OCI-LY7 (cell line): Measurements from ENCODE around the gene DLGAP4. TPM values are rescaled to one million over a fixed set of nuclear protein-coding genes. Genes with fewer than 3 reads are reported as not detected.

Experiments
- BruUV-seq: library from RNA; stranded (reverse); fragments of 400-500 nt; replicated peaks from 2 replicates; lab custom pipeline; 2021; lab: Mats Ljungman, UMichigan
- CTCF ChIA-PET: fragments of 300-600 bp; sonication (Branson Sonifier 250); formaldehyde crosslinking; loops from one replicate; lab custom pipeline; 2022; ENCODE audit warnings: antibody characterized with exemption; ENCODE audit not compliant: unreplicated experiment; lab: Charles Lee
- POLR2A ChIA-PET: fragments of 300-600 bp; sonication (Branson Sonifier 250); formaldehyde crosslinking; loops from one replicate; lab custom pipeline; 2022; ENCODE audit warnings: antibody characterized with exemption; lab: Charles Lee
- DNase-seq: peaks from one replicate; pipeline ENCODE4 v3.0.0-alpha.2; 2015; ENCODE audit warnings: low spot score
- H2AFZ ChIP-seq: fragments of 200-600 bp; sonication (generic), shearing (Covaris generic); 2 replicates; pipeline ENCODE4 v1.6.1; 2014; ENCODE audit warnings: mild to moderate bottlenecking, antibody characterized with exemption, low read length, moderate library complexity
- H3K27ac ChIP-seq: fragments of 200-600 bp; sonication (generic); 2 replicates; pipeline ENCODE4 v1.5.1; 2014; ENCODE audit warnings: mixed run types, low read depth, mild to moderate bottlenecking, moderate library complexity, low read length, inconsistent platforms; ENCODE audit not compliant: poor library complexity, severe bottlenecking
- H3K36me3 ChIP-seq: fragments of 200-600 bp; sonication (generic); 2 replicates; pipeline ENCODE4 v1.6.1; 2014; ENCODE audit warnings: mild to moderate bottlenecking, antibody characterized with exemption, low read length, moderate library complexity, mixed read lengths; ENCODE audit not compliant: insufficient read depth
- H3K4me1 ChIP-seq: fragments of 200-600 bp; sonication (generic); 2 replicates; pipeline ENCODE4 v1.5.1; 2014; ENCODE audit warnings: mild to moderate bottlenecking, low read length; ENCODE audit not compliant: insufficient read depth, poor library complexity, severe bottlenecking
- H3K4me2 ChIP-seq: fragments of 200-600 bp; sonication (generic); 2 replicates; pipeline ENCODE4 v1.6.1; 2014; ENCODE audit warnings: mild to moderate bottlenecking, low read length
- H3K4me3 ChIP-seq: fragments of 200-600 bp; sonication (generic); 2 replicates; pipeline ENCODE4 v1.5.1; 2014; ENCODE audit warnings: mild to moderate bottlenecking, low read depth, low read length; ENCODE audit not compliant: poor library complexity, severe bottlenecking
- H3K79me2 ChIP-seq: fragments of 200-600 bp; sonication (generic); 2 replicates; pipeline ENCODE4 v1.6.1; 2016; ENCODE audit warnings: low read depth, mild to moderate bottlenecking, low read length, moderate library complexity, mixed read lengths; ENCODE audit not compliant: insufficient read depth
- H3K9me2 ChIP-seq: fragments of 200-600 bp; sonication (generic); 2 replicates; pipeline ENCODE4 v1.6.1; 2016; ENCODE audit warnings: mild to moderate bottlenecking, low read length, mixed read lengths; ENCODE audit not compliant: insufficient read depth
- H3K9me3 ChIP-seq: fragments of 200-600 bp; sonication (generic); 2 replicates; pipeline ENCODE4 v1.6.1; 2014; ENCODE audit warnings: mild to moderate bottlenecking, mixed run types, low read length, mixed read lengths
- H4K20me1 ChIP-seq: fragments of 200-600 bp; sonication (generic); 2 replicates; pipeline ENCODE4 v1.6.1; 2014; ENCODE audit warnings: mild to moderate bottlenecking, antibody characterized with exemption, low read length, moderate library complexity, mixed read lengths; ENCODE audit not compliant: insufficient read depth
- CTCF ChIP-seq: fragments of 200-600 bp; sonication (generic); conservative IDR thresholded peaks from 2 replicates; pipeline ENCODE4 v1.5.1; 2014; ENCODE audit warnings: mild to moderate bottlenecking, antibody characterized with exemption, low read length, moderate library complexity, mixed read lengths
- EZH2phosphoT487 ChIP-seq: fragments of 200-600 bp; sonication (generic); IDR thresholded peaks from 2 replicates; pipeline ENCODE4 v1.6.1; 2018; ENCODE audit warnings: low read depth, borderline replicate concordance, mild to moderate bottlenecking, mixed run types, antibody characterized with exemption, low read length, moderate library complexity, mixed read lengths
- intact Hi-C: fragments of 100-400 bp; cut with micrococcal nuclease; formaldehyde crosslinking; loops from one replicate; pipeline ENCODE4 v1.10.0; 2022; ENCODE audit not compliant: unreplicated experiment
- total RNA-seq, 2 experiments: library from RNA; depleted of rRNA in 1 of 2; stranded (reverse); fragments of >200 nt in 1 of 2; shearing (Covaris generic) in 1 of 2; gene quantifications; 2 replicates each; pipeline ENCODE4 v1.2.3, GENCODE V29; 2014 to 2022

Gene DLGAP4
- total RNA-seq, 2 experiments from 2014 or later = 7.7 to 41.6 TPM

GRCh38 chr20:36461600-36462439 lies 155.7 kb downstream of the DLGAP4 start:
- intact Hi-C loops = loop anchor here (5.0 kb wide), 2 partner anchors 110 to 145 kb away; partner anchors contain the start of genes RAB5IF and TGIF2
- no TSS peak for BruUV-seq
- DNase-seq = peak; percentile 60
- Histone ChIP-seq H2AFZ (peak overlapping the region; percentile 43; the same call in 1 of the 2 replicates), H3K9me3 (no peaks in the 10 kb centered on the region), H3K4me1 (peaks cover 50% of the 10 kb centered on the region), H3K9me2 (no peaks in the 10 kb centered on the region), H4K20me1 (no peaks in the 10 kb centered on the region), H3K36me3 (no peaks in the 10 kb centered on the region), H3K4me2 (peak overlapping the region; percentile 100), H3K4me3 (peak overlapping the region; percentile 96), H3K79me2 (peaks cover 34% of the 10 kb centered on the region; the same call in 1 of the 2 replicates), H3K27ac (peak overlapping the region; percentile 71)
- CTCF ChIA-PET = no interaction called here
- TF ChIP-seq CTCF (no peak), EZH2phosphoT487 (no peak)
- POLR2A ChIA-PET = interaction anchor here (0.5 to 2.0 kb wide), 2 partner anchors 11 to 22 kb away, joined by 3 to 7 read pairs; no protein-coding TSS in a partner anchor

- H3K4me1 ChIP-seq = peaks cover 58% of the 10 kb centered on the region
- H3K36me3 ChIP-seq = no peaks in the 10 kb centered on the region
- BruUV-seq = no TSS peak
- H3K79me2 ChIP-seq = peaks cover 42% of the 10 kb centered on the region; the same call in 1 of the 2 replicates
- intact Hi-C loops = loop anchor here (5.0 kb wide), 2 partner anchors 110 to 145 kb away; partner anchors contain the start of genes RAB5IF and TGIF2
- CTCF ChIA-PET = no interaction called here
- no peaks in the 10 kb centered on the region for H3K9me3 ChIP-seq
- H3K4me2 ChIP-seq = peak overlapping the region; percentile 100
- H3K4me3 ChIP-seq = peak overlapping the region; percentile 96
- H3K27ac ChIP-seq = peak overlapping the region; percentile 71
- H2AFZ ChIP-seq = peak overlapping the region; percentile 43; the same call in 1 of the 2 replicates
- DNase-seq = peak; percentile 49
- POLR2A ChIA-PET = interaction anchor here (0.5 to 2.0 kb wide), 2 partner anchors 10 to 21 kb away, joined by 3 to 7 read pairs; no protein-coding TSS in a partner anchor
- no peaks in the 10 kb centered on the region for H4K20me1 ChIP-seq
- no peaks in the 10 kb centered on the region for H3K9me2 ChIP-seq
- TF ChIP-seq EZH2phosphoT487 (no peak), CTCF (no peak)
These were observed 156.5 kb downstream of the DLGAP4 start for GRCh38 chr20:36462440-36463211.
